HG02642 (cell line): Measurements from ENCODE around the gene PCNT.
A peak's percentile ranks its signal among the peaks of the same experiment; 100 is the strongest.
"Not testable (repeated sequence)": the region's sequence is repeated elsewhere in the genome, so short reads cannot be mapped to it uniquely, and the experiment has no call there.

Experiments used
- ATAC-seq: cut with Tn5 transposase; IDR thresholded peaks from one replicate; pipeline ENCODE4 v1.9.1; 2021; ENCODE audit warnings: mild to moderate bottlenecking; ENCODE audit not compliant: unreplicated experiment, poor library complexity

Gene PCNT

DNA sequence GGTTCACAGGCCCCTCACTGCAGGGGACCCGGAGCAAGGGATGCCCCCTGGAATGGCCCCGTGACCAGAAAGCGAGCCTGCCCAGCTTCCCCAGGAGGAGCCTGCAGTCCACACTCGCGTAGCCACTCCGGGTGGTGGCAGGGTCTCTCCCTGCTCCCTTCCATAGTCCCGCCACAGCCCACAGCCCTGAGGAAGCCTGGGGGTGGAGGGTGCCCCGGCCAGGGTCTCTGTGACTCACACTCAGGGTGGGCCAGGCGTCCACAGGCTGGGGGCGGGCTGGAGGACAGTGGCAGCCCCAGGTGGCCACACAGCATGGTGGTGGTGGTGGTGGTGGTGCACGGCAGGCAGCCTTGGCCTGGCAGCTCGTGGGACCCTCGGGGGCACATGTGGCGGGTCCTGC lies 22.2 kb upstream of the PCNT start:
- no peak for ATAC-seq

DNA sequence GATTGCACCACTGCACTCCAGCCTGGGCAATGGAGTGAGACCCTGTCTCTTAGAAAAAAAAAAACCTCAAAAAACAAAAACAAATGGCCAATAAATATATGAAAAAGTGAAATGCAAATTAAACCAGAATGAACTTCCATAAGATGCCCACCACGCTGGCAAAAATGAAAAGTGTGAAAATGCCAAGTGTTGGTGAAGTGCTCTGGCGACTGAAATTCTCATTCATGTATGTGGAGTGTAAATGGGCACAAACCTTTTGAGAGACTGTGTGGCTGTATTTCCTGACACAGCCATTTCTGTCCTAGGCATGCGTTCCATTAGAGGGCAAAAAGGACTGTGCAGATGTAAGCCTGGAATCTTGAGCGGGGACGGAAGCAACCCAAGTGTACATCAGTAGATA lies 19.5 kb upstream of the PCNT start:
- ATAC-seq = no peak

DNA sequence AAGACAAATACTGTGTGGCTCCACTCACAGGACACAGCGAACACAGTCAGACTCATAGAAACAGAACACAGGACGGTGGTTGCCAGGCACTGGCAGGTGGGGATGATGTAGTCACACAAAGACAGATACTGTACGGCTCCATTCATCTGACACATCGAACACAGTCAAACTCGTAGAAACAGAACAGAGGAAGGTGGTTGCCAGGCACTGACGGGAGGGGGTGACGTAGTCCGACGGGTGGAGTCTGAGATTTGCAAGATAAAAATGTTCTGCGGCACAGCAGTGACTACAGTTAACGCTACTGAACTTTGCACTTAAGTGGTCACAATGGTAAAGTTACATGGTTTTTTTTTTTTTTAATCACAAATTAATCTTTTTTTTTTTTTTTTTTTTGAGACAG lies 19.0 kb upstream of the PCNT start:
- no peak for ATAC-seq

DNA sequence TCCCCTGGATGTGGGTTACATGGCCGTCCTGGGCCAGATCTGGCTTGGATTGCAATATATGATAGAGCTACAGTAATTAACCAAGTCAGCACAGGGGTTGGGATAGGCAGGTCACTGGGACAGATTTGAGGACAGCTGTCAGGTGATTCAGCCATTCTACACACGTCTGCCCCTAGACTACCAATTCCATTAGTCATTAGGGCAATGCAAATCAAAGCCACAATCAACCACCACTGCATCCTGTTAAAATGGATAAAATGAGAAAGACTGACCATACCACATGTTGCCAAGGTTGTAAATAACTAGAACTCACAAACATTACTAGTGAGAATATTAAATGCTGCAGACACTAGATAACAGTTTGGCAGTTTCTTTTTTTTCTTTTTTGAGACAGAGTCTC lies 16.3 kb upstream of the PCNT start:
- ATAC-seq = no peak

DNA sequence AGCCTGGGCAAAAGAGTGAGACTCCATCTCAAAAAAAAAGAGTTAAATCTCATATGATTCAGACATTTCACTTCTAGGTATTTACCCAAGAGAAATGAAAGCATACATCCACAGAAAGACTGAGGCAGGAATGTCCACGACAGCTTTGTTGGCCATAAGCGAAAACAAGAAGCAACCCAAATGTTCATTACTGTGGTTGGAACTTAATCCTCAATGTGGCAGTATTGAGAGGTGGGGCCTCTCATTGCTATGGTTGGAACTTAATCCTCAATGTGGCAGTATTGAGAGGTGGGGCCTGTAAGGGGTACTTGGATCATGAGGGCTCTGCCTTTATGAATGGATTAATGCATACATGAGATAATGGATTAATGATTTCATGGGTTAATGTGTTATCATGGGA lies 15.5 kb upstream of the PCNT start:
- ATAC-seq = no peak

DNA sequence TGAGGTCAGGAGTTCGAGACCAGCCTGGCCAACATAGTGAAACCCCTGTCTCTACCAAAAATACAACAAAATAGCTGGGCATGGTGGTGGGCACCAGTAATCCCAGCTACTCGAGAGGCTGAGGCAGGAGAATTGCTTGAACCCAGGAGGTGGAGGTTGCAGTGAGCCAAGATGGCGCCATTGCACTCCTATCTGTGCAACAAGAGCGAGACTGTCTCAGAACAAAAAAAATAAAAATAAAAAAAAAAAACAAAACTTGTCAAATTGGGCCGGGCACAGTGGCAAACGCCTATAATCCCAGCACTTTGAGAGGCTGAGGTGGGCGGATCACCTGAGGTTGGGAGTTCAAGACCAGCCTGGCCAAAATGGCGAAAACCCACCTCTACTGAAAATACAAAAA lies 13.7 kb upstream of the PCNT start:
- not testable (repeated sequence) for ATAC-seq

DNA sequence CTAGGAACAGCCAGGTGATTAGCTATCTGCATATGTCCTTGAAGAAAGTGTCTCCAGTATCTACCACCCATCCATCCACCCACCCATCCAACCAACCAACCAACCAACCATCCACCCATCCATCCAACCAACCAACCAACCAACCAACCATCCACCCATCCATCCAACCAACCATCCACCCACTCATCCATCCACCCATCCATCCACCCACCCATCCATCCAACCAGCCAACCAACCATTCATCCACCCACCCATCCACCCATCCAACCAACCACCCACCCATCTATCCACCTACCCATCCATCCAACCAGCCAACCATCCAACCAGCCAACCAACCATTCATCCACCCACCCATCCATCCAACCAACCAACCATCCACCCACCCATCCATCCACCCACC lies 12.4 kb upstream of the PCNT start:
- no peak for ATAC-seq

DNA sequence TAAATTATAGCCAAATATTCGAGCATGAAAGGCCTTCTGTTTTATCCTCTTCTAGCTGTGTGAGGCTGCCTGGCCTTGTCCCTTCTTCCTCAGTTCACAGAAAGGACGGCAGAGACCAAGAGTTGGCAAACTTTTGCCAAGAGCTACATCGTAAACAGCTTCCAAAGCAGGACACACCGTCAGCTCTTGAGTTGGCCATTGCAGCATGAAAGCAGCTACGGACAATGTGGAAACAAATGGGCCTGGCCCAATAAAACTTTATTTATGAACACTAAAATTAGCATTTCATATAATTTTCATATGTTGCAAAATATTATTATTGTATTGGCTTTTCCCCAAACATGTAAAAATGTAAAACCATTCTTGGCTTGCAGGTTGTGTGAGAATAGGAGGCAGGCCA lies 11.0 kb upstream of the PCNT start:
- ATAC-seq = no peak

DNA sequence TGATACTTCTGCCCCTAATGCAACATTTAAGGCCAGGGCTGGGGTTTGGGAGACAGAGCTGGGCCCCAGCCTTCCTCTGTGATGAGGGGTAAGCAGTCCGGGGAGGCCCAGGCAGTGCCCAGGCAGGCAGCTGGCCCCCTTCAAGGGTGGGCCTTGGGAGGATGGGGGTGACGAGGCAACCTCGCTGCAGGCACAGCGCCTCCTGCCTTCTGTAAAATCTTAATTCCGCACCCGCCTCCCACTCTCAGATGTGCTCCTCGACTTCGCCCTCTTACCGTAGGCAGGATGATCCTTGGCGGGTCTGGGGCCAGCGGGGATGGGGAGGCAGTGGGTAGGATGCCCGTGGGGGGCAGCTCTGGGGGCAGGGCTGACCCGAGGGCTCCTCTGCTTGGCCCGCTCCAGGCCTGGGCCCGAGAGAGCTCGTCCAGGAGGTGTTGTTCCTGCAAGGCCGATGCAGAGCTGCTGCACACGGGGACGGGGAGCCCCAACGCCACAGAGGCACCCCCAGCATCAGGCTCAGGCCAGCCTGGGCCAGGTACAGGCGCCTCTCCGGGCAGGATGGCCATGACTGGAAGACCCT lies 9.4 kb upstream of the PCNT start:
- ATAC-seq = no peak

DNA sequence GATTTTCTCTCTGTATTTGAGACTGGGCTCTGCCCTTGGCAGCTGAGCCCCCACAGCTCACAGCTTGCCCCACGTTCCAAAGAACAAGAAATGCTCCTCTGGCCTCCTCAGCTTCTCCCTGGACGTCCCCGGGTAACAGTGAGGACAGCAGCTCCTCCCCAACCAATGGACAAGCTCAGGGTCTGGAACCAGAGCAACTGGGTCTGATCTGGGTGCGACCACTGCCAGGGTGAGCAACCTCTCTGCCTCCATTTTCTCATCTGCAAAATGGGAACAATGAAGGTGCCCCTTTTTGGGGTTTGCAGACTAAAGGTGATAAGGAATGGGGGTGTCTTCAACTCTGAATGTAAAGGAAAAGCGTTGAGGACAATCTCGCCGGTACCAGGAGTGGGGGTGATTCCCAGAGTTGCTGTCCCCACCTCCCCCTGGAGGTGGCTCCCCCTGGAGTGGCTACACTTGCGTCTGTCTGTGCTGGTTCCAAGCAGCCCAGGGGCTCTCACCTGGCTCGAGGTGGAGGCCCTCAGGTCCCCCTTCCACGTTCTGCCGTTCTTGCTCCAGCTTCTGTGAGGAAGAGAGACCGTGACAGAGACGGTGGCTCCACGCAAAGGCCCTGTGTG lies 7.1 kb upstream of the PCNT start:
- no peak for ATAC-seq

DNA sequence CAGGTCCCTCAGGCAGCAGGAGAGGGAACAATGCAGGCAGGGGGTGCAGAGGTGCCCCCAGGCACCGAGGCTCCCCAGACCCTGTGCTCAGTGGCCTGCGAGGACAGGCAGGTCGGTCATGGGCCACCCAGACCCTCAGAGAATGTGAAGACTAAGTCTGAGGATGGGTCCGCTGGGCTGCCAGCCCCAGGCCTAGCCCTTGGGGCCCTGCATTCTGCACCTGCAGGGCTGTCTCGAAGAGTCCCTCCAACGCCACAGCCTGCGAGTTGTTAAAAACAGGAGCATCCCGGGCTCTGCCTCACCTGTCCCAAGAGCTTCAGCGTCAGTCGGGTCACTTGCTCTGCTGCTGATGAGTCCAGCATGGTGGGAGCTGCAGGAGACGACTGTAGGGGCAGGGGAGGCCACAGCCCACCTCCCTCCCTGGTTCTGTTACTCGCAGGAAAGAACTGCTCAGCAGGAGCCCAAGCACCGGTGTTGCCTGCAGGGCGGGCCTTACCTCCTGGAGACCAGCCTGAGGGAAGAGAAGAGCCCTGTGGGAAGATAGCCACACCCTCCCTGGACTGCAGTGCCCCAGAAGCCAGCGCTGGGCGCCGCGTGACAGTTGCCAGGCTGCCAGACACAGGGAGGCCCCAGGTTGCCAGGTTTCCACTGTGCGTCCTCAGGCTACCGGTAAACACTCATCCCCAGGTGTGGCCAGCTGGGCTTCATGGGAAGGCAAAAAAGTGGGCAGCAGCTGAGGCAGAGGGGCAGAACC lies 6.1 kb upstream of the PCNT start:
- ATAC-seq = no peak

DNA sequence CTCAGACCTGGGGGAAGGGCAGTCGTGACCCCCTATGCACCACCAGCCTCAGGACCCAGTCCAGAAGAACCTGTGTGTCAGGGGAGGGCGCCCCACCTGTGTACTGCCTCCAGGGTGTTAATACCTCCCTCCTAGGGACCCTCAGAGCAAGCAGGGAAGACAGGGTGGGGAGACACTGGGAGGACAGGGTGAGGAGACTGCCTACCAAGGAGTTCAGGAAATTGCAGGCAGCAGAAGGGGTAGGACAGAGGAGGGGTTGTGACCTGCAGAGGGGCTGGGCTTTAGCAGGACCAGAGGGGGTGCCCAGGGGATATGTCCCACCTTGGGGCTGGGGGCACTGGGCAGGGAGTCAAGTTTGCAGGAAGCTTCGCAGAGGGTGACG lies 5.5 kb upstream of the PCNT start:
- ATAC-seq = no peak

DNA sequence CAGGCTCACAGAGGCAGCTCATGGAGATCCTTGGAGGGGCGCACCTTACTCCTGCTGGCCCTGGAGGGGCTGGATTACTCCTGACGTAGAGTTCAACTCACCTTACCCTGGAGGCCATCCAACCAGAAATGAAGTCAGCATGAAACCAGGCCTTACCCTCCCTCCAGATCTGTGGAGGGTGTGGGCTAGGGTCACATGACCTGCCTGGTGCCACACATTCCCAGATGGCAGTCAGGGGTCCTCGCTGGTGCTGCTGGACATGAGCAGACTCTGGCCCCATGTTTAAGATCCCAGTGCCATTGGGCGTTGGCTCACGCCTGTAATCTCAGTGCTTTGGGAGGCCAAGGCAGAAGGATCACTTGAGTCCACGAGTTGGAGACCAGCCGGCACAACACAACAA lies 4.8 kb upstream of the PCNT start:
- no peak for ATAC-seq

DNA sequence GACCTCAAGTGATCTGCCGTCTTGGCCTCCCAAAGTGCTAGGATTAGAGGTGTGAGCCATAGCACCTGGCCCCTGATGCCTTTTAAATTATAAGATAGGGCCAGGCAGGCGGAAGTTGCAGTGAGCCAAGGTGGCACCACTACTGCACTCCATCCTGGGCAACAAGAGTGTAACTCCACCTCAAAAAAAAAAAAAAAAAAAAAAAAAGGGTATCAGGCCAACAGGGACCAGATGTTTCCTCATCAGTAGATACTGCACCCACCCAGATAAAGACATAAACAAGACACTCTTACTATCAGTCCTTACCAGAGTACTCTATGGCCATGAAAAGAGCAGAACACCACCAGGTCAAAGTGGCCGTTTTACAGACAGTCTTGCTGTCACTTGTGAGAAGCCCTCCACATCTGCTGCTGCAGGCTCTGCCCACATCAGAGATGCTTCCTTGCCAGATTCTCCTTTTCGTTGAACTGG lies 3.6 kb upstream of the PCNT start:
- ATAC-seq = no peak

DNA sequence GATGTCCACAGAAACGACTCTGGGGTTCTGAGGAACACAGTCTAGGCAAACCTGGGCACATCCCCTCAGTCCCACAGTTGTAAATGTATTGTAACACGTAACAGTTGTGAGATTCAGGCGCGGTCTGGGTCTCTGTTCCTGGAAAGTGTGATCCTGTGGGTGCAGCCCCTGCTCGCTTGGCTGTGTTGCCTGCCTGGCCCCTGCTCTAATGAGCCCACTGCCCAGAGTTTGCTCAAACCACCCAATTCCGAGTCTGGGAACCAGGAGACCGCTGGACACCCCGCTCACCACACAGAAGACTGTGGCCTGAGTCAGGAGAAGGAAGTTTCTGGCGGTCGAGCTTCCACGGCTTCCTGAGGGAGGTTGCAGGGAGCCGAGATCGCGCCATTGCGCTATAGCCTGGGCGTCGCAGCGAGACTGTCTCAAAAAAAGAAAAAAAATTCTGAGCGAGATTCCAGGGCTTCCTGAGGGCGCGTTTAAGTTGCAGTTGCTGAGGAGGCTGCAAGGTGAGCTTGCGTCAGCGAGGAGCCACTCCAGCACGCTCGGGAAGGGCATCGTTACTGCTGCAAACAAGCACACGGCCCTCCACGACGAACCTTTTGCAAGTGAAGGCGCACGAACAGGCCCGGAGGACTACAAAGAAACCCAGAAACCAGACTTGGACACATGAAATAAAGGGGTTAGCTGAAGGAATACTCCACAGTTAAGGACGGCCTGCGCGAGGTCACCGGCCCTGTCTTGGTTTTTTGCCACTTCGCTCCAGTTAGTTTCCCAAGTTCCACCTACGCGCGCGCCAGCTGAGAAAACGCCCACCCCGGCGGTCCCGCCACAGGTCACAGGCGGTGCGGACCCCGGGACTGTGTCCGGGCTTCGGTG lies 1.4 kb upstream of the PCNT start:
- no peak for ATAC-seq

DNA sequence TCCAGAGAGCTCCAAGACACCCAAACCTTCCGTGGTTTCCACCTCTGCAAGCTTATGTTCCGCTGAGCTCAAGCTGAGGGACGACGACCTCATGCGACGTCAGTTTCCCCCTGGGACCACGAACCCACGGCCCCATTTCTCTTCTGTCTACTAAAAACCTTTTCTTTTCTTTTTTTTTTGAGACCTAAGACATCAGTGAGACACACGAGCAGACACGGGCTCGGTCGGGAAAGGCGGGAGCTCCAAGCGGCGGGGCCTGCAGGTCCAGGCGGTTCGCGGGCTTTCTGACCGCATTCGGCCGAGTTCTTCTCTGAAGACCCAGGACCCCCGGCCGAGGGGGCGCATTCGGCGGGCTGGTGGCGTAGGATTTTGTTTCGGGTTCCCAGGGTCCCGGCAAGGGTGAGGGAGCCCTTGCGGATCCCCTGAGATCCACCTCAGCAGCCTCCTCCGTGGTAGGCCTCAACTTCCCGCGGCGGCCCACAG lies 688 bp upstream of the PCNT start:
- ATAC-seq = peak; percentile 4

DNA sequence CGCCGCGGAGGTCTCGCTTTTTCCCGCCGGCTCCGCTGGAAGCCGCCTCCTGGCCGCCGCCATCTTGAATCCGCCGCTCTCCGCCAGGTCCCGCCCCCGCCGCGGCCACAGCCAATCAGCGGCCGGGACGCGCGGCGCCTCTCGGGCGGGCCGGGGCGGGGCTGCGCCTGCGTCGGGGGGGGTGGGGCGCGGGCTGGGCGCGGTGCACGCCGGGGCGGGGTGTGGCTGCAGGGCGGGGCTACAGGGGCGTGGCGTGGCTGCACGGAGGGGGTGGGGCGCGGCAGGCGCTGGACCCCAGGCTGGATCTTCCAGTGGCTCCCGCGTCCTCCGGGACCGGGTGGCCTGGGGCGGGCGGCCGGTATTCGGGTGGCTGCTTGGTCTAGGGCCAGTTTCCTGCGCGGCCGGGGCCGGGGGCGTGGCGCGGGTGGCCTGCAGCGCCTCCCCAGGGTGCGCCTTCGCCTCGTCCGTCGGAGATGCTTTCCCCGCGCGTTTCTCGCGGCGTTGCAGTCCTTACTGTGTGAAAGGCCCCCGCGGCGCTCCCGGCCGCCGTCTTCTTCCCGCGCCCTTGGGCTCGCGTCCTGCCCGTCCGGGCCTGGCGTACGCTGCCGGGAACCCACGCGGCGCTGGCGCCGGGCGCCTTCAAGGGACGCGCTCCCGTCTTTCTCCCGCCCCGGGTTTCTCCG lies 575 bp downstream of the PCNT start:
- peak; percentile 70 for ATAC-seq

DNA sequence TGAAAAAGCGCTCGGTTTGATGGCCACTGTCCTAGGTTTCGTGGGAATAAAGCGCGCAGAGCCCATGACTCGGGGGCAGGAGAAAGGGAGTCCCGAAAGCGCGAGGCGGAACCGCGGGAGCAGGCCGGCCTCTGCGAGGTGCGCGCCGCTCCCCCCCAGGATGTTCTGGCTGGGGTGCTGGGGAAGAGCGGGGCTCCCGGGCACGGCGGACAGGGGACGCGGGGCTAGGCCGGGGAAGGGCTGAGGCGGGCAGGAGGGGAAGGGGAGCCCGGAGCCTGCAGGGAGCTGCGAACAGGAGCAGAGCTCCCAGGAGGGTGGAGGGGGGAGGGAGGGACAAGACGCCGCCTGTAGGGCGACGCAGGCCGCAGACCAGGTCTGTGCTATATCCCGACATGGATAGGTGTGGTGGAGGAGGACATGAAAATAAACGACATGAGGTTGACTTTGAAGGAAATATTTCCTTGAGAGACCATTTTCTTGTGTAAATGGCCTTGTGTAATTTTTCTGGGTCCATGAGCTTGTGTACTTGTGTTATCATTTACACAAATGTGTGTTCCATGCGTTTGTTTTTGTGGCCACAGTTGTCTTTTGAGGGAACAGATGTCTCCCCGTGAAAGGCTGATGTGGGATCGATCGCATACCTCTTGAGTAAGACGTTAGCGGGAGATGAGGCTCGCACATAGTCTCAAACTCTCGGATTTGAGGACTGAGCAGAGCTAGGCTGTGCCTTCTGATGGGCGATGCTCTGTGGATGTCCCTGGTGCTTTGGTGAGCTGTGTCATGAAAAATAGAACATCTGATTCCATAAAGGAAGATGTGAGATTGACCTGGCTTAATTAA lies 1.3 kb downstream of the PCNT start:
- ATAC-seq = peak; percentile 9

DNA sequence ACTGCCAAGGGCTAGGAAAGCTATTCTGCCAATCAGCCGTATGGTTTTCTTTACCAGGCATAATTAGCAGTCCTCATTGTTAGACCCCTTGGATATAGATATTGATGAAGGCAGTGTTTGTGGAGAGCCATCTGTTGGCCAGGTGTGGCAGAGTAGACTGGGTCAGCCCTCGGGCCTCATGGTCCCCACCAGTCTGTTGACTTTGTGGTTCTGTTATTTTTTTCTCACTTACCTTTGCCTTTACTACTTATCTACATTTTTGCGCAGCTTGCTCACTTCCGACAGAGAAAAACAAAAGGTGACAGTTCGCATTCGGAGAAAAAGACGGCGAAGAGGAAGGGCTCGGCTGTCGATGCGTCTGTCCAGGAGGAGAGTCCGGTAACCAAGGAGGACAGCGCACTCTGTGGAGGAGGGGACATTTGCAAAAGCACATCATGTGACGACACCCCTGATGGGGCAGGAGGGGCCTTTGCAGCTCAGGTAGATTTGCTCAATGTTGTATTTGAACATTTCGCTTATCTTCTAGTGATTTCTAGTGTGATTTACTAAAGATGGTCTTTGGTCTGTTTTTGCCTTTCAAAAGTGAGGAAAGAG lies 2.3 kb downstream of the PCNT start:
- ATAC-seq = no peak
